GM18517 (cell line): Measurements from ENCODE around the gene BCL2L15.
"Not testable (repeated sequence)": the region's sequence is repeated elsewhere in the genome, so short reads cannot be mapped to it uniquely, and the experiment has no call there.

ENCODE experiments used
- ATAC-seq: cut with Tn5 transposase; IDR thresholded peaks from one replicate; pipeline ENCODE4 v1.9.1; 2021; ENCODE audit warnings: mild to moderate bottlenecking, moderate library complexity; ENCODE audit not compliant: unreplicated experiment

The BCL2L15 gene

GRCh38 chr1:113872219-113872935 is 15.0 kb downstream of the BCL2L15 start:
- ATAC-seq: no peak

GRCh38 chr1:113871597-113872113 is 15.7 kb downstream of the BCL2L15 start, which contains the start of gene PTPN22:
Gene PTPN22 (minus strand): TSS chr1:113871712.
- peak; percentile 87 for ATAC-seq

DNA sequence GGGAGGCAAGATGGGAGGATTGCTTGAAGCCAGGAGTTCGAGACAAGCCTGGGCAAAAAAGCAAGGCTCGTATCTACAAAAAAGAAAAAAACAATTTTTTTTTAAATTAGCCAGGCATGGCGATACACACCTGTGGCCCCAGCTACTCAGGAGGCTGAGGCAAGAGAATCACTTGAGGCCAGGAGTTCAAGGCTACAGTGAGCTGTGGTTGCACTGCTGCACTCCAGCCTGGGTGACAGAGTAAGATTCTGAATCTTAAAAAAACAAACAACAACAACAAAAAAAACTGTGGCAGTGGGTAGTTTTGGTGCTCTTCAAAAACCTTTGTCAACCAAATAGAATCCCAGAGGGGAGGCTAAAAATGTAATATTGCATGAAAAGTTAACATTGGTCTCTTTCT is 16.6 kb downstream of the BCL2L15 start:
- ATAC-seq: no peak

GRCh38 chr1:113868387-113869083 is 18.8 kb downstream of the BCL2L15 start:
- ATAC-seq: no peak

GRCh38 chr1:113861641-113862040 is 25.7 kb downstream of the BCL2L15 start:
- ATAC-seq: no peak

GRCh38 chr1:113860891-113861290 is 26.5 kb downstream of the BCL2L15 start:
- no peak for ATAC-seq

GRCh38 chr1:113859478-113860175 is 27.8 kb downstream of the BCL2L15 start:
- ATAC-seq: peak; percentile 88

- ATAC-seq: no peak
Observed at GRCh38 chr1:113858982-113859381, 28.4 kb downstream of the BCL2L15 start.

- ATAC-seq: no peak
Observed at GRCh38 chr1:113858418-113858817, 29.0 kb downstream of the BCL2L15 start.

GRCh38 chr1:113857776-113858175 is 29.6 kb downstream of the BCL2L15 start:
- no peak for ATAC-seq

DNA sequence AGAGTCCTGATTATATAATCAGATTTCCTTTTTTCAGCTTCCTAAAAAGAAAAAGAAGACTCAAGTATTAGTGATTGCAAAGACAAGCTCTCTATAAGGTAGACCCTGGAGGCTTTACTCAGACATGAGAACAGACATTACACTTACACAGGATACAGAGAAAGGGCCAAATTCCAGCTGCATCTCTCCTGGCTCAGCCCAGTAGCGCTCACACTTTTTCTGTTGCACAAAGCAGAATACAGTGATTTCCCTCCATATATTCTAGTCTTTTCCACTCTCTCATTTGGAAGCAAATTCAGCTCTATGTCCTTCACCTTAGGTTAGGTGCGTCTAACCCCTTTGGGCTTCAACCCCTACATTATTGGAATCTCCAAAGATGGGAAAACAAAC is 31.0 kb downstream of the BCL2L15 start:
- no peak for ATAC-seq

DNA sequence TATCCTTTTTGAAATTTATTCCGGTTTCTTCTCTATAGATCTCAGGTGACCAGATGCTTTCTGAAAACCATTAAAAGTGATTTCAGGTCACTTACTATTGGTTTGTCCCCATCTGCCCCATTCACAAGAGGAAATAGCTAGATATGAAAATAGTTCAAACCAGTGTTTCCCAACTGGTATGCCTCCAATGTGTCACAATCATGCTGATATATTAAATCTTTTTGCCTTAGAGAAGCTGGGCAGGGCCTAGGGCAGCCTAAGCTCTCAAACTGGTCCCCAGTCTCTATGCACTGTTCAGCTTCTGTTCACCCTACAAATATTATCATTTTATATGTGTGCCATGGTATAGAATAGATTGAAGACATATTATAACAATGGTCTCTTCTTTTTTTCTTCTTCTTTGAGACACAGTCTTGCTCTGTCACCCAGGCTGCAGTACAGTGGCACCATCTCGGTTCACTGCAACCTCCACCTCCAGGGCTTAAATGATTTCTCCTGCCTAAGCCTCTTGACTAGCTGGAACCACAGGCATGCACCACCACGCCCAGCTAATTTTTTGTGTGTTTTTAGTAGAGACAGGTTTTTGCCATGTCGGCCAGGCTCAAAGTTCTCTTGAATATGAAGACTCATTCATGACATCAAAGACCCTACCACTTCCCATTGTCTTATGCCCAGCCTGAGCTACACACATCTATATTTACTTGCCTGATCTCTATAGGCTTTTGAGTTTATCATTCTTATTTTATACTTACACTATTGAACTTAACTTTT is 31.6 kb downstream of the BCL2L15 start:
- no peak for ATAC-seq

GRCh38 chr1:113854234-113854633 is 33.1 kb downstream of the BCL2L15 start:
- ATAC-seq: no peak

DNA sequence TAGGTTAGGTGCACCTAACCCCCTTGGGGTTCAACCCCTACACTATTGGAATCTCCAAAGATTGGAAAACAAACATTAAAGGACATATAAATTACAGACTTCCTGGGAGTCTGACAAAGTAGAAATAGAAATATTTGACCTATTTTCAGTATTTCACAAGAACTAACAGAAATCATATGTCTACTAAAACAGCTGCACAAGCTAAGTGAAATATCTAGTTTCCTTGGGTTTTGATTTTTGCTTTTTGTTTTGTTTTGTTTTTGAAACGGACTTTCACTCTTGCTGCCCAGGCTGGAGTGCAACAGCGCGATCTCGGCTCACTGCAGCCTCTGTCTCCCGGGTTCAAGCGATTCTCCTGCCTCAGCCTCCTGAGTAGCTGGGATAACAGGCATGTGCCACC is 34.7 kb downstream of the BCL2L15 start:
- ATAC-seq: not testable (repeated sequence)

GRCh38 chr1:113850127-113850796 is 37.1 kb downstream of the BCL2L15 start:
- ATAC-seq: no peak

DNA sequence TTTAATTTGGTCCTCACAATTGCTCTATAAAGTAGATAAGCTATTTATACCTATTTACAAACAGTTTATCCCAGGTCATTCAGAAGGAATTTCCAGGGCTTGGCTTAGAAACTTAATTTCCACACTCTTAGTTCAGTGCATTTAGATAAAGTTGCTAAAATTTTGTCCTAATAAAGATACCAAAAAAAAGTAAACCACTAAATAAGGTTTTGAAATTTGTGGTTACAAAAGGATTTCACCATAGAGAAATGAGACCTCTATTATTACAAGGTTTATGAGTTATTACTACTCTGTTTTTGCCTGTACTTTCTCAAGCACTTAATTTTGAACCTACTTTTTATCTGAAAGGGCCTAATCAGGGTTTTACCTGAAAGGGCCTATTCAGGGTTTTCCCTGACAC is 38.3 kb downstream of the BCL2L15 start:
- no peak for ATAC-seq

DNA sequence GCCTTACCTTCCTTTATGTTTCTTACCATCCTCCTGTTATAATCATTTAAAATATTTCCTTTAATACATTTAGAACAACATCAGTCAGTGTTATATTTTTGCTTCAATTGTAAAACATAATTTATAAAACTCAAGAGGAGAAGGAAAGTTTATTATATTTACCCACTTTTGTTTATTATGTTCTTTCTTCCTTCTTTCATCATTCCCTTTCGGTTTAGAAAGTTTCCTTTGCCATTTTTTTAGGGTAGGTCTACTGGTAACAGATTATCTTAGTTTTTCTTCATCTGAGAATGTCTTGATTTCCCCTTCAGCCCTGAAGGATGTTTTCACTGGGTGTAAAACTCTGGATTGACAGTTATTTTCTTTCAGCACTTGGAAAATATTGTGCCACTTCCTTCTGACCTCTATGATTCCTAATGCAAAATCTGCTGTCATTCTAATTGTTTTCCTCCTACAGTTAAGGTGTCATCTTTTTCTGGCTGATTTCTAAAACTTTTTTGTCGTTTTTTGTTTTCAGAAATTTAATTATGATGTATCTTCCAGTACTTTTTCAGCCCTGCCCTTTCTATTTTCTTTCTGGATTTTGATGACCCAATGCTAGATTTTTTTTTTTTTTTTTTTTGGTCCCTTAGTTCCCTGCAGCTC is 40.9 kb downstream of the BCL2L15 start:
- ATAC-seq: no peak

DNA sequence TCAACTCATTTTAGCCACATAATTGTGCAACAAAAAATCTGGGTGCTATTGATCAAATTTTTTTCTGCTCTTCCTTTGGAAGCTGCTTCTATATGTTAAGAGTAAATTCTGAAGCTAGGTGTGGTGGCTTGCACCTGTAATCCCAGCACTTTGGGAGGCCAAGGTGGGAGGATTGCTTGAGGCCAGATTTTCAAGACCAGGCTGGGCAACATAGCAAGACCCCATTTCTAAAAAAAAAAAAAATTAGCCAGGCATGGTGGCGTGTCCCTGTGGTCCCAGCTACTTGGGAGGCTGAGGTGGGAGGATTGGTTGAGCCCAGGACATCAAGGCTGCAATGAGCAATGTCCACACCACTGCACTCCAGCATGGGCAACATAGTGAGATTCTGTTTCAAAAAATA is 50.8 kb downstream of the BCL2L15 start:
- no peak for ATAC-seq

GRCh38 chr1:113835686-113836290 is 51.6 kb downstream of the BCL2L15 start:
- ATAC-seq: no peak
